GM19467 (cell line): ENCODE results near the gene FNDC11.

Source experiments
- ATAC-seq: cut with Tn5 transposase; IDR thresholded peaks from one replicate; pipeline ENCODE4 v1.9.1; 2021; ENCODE audit warnings: mild to moderate bottlenecking, moderate library complexity; ENCODE audit not compliant: unreplicated experiment

FNDC11 gene

GRCh38 chr20:63578224-63579016, 24.5 kb downstream of the FNDC11 start:
- no peak for ATAC-seq

GRCh38 chr20:63579017-63579694, 25.2 kb downstream of the FNDC11 start:
- ATAC-seq, result no peak

DNA sequence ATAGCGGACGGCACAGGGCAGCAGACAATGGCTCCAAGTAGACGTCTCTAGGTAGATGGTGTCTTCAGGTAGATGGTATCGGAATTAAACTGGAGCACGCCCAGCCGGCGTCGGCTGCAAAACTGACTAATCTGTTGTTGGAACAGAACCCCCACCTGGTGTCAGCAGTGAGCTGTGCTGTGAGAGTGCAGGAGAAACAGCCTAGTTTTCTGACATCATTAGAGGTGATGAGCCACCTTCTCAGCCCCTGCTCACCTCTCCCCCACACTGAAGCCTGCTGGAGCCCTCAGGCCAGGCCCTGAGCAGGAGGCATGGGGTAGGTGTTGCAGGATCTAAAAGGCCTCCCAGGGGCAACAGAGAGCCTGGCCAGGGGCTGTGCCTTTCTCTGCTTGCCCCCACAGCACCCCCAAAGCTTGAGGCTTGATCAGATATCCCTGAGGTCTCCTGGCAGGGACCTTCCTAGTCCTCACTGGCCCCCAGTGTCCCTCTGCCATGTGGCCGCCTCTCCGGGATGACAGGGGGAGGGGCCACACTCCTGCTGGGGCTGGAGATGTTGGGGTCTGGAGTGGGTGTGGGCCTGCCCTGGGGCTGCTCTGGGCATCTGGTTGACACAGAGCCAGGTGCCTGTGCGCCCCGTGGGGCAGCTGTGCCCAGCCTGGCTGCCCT, 27.0 kb downstream of the FNDC11 start:
- no peak for ATAC-seq

DNA sequence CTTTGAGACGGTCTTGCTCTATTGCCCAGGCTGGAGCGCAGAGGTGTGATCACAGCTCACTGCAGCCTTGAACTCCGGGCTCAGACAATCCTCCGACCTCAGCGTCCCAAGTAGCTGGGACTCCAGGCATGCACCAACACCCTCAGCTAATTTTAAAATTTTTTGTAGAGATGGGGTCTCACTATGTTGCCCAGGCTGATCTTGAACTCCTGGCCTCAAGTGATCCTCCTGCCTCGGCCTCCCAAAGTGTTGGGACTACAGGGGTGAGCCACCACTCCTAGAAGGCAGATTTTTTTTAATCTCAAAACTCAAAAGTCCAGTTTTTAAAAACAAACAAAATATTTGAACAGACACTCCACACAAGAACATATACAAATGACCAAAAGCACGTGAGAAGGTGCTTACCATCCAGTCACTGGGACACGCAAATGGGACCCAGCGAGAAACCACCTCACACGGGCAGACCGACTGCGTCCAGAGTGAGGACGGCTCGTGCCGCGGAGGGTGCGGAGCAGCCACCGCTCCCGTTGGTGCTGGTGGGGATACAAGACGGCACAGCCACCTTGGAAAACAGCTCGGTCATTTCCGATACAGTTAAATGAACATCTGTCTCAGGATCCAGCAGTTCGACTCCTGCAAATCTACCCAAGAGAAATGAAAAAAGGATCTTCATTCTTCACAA, 28.6 kb downstream of the FNDC11 start:
- ATAC-seq, result no peak

- no peak for ATAC-seq
Measured at GRCh38 chr20:63585616-63586565, 31.9 kb downstream of the FNDC11 start.

DNA sequence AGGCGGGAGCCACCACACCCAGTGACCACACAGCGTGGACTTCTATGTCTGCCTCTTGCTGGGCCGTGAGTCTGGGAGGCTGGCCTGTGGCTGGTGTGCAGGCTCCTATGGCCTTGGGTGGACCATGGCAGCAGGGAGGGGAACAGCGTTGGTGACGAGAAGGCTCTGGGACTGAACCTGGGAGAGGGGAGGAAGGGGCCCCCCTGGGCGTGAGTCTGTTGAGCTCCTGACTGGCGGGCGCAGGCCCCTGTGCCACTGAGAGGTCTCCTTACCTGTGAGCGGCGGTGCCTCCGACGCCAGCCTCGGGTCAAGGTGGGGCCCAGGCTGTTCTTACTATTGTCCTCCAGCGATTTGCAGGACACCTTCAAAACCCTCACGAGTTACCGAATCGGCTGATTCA, 32.8 kb downstream of the FNDC11 start:
- ATAC-seq, result no peak

- no peak for ATAC-seq
Measured at GRCh38 chr20:63587256-63587655, 33.3 kb downstream of the FNDC11 start.

- no peak for ATAC-seq
Measured at GRCh38 chr20:63587776-63588591, 34.0 kb downstream of the FNDC11 start.

- ATAC-seq, result no peak
Measured at GRCh38 chr20:63588641-63589041, 34.7 kb downstream of the FNDC11 start.

- ATAC-seq, result no peak
Measured at GRCh38 chr20:63589261-63590217, 35.6 kb downstream of the FNDC11 start.

GRCh38 chr20:63590218-63591146, 36.5 kb downstream of the FNDC11 start:
- ATAC-seq, result no peak

- no peak for ATAC-seq
Measured at GRCh38 chr20:63591147-63591533, 37.2 kb downstream of the FNDC11 start.

DNA sequence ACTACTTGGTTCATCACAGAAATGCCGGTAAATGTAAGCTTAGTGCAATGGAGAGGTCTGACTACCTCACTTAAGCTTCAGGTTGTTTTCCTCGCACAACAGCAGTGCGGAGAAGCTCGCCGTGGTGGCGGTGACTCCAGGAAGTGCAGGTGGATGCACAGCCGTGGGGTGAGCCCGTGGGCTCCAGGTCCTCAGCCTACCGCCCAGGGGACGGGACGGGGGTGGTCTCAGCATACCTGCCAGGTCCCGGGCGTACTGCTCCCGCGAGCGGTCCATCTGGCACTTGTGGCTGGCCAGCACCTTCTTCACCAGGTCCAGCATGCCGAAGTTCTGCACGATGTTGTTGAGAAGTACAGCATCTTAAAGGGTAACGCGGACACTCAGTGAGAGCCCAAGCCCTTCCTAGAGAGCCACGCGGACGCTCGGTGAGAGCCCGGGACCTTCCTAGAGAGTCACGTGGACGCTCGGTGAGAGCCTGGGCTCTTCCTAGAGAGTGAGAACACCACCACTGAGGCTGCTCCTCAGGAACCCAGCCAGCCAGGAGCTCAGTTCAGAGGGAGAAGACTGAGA, 37.9 kb downstream of the FNDC11 start:
- ATAC-seq, result no peak

GRCh38 chr20:63592661-63593060, 38.7 kb downstream of the FNDC11 start:
- no peak for ATAC-seq

DNA sequence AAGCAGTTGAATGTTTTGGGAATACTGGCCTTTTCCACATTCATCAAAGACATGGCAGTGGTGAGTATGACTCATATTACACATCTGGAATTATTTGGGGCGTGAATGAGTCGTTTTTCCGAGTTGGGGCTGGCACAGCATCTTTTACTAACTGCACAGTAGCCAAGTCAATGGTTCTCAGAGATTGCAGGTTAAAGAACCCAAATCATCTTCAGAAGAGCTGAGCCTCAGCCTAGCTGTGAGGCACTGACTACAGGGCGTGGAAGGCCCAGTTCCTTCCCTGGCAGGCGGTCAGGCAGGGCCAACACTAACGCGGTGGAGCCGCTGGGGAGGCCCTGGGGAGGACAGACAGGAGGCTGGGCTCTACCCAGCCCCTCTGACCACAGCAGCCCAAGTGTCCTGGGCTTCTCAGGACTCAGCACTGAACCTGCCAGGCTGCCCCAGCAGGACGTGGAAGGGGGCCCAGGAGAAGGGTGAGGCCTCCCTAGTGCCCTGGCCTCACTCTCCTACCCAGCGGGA, 40.1 kb downstream of the FNDC11 start:
- ATAC-seq, result no peak

GRCh38 chr20:63595416-63596127, 41.6 kb downstream of the FNDC11 start:
- no peak for ATAC-seq
